Measurements from ENCODE around the gene IGFBP6.
"Not testable (repeated sequence)": the region's sequence is repeated elsewhere in the genome, so short reads cannot be mapped to it uniquely, and the experiment has no call there.

The IGFBP6 gene

DNA sequence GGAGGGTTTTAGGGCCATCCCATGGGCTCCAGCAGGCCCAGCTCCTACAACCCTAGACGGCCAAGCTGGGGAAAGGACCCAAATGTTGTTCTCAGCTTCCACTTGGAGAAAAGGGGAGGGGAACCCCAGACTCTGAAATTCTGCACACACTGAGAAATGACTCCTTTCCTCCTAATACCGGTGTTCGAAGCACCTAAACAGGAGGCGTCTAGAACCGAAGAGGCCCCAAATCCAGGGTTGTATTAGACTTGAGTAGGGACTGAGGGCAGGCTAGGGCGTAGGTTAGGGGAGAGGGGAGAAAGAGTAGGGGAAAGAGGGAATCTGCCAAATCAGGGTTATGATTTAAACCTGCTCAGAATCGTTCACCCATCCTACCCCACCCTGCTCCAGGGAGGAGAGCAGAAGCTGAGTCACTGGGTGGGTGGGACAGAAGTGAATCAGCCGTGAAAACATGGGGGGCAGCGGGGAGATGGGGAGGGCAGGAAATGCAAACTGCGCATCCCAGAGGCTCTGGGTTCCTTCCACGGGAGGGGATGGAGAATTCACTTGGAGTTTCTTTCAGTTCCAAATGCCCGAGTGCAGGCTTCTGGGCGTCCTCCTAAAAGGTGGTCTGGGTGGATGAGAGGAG lies 1.0 kb downstream of the IGFBP6 start:
- DNase-seq: no peak

DNA sequence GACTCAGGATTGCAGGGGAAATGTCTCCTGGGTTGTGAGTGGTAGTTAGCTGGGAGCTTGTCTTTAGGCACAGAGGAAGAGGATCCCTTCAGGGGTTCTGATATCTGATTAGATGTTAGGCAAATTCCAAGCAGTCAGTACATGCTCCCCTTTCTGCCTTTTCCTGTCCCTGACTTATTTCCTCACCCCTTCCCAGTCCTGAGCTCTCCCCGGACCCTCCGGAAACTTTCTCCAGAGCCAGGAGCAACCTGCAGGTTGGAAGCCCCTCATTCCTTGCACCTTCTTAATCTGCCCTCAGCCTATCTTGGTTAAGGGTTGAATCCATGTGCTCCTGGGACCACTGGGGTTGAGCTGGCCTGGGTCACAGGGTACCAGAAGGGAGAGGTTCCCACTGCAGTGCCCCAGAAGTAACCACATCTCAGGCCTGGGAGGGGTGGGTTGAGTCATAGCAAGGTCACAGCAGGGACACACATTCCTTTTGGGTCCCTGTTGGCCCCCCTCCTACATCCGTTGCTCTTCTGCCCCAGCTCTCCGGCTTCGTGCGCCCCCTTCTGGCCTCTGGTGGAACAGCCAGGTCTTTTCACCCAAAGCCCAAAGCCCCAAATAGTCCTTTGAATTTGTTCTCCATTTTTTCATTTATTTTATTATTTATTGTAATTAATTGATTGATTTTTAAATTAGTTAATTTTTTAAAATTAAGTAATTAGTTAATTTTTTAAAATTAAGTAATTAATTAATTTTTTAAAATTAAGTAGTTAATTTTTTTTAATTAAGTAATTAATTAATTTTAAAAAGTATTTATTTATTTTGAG lies 1.8 kb downstream of the IGFBP6 start:
- DNase-seq: peak; percentile 76

DNA sequence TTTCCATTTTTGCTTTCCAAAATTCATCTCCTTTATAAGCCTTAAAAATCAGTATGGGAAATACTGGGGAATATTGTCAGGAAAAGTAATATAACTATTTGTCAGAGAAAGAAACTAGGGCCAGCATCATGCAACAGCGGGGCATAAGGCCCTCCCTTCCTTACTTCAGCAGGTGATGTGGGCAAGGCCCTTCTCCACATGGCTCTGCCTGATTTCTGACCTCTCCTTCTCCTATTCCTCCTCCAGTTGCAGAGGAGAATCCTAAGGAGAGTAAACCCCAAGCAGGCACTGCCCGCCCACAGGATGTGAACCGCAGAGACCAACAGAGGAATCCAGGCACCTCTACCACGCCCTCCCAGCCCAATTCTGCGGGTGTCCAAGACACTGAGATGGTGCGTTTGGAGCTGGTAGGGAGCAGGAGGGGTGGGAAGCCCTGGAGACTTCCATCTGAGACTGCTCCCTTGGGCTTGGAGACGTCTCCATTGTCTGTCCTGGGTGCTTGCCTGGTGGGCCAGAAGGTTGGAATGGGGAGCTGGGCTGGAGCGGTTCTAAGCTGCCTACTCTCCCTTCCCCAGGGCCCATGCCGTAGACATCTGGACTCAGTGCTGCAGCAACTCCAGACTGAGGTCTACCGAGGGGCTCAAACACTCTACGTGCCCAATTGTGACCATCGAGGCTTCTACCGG lies 3.1 kb downstream of the IGFBP6 start:
- no peak for DNase-seq

DNA sequence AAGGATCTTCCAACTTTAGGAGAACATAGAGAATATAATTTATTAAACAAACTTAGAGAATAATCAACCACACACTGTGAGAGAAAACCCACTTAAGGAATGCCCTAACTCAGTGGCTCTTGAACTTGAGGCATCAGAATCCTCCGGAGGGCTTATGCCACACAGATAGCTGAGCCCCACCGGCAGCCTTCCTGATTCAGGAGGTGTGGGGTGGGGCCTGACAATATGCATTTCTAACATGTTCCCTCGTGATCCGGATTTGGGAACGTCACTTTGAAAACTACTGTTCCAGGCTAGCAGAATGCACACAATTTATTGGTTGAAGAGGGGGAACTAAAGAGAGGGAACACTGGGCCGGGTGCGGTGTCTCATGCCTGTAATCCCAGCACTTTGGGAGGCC lies 3.8 kb downstream of the IGFBP6 start:
- DNase-seq: no peak

DNA sequence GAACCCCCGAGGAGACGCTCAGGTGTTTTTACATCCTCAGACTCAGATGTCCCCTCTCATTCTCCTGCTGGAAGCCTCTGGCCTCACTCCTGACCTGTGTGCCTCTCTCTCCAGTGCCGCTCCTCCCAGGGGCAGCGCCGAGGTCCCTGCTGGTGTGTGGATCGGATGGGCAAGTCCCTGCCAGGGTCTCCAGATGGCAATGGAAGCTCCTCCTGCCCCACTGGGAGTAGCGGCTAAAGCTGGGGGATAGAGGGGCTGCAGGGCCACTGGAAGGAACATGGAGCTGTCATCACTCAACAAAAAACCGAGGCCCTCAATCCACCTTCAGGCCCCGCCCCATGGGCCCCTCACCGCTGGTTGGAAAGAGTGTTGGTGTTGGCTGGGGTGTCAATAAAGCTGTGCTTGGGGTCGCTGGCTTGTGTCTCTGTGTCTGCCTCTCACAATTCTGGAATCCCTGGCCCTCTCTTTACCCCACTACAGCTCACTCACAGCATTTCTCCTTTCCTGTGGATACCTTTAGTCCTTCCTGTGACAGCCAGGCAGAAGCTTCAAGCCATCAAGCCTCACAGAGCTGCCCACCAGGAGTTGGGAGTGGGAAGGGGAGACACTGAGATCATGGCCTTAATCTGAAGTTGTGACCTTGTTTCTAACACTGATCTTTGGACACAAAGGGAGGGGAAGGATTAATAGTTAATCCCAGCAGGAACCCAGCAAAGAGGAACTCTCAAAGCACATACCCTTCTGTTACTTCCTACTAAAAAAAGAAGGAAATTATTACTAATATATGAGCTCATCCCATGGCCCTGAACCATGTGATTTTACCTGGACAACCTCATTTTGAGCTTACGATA lies 4.7 kb downstream of the IGFBP6 start:
- DNase-seq: no peak

DNA sequence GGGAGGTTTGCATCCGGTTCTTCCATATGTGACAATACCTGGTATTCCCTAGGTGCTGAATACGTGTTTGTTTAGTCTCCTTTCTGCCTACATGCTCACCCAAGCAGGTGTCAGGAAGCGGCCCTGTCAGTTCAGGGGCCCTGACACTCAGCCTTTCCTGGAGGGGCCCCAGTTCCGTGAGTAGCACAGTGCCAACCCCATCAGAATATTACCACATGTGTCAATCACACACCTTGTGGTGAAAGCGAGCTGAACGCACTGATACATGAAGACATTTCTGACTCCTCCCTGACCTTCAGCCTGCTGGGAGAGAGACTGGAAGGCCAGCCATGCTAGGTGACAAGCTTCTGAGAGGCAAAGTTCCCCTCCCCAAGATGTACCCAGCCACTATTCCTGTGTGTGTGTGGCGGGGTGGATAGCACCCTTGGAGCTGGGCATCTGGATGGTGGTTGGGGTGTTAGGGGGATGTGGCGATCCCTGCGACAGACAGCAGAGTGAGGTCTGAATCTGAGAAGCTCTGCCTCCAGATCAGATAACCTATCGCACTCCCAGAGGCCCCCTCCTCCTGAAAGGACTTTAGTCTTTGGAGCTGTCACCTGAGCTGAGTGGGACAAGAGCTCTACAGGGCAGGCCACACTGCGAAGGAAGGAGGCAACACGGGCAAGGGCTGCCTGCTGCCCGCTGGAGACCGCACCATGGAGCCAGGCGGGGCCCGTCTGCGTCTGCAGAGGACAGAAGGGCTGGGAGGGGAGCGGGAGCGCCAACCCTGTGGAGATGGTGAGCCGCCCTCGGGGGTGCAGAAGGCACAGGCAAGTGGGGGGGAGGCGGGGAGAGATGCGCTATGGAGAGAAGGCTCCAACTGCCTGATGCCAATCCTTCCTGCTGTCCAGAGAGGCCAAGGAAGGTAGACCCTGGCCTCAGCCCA lies 5.7 kb downstream of the IGFBP6 start, which contains the start of gene SOAT2:
Gene SOAT2 (plus strand): TSS at position 604 of the 925 bp plus-strand sequence. CDS start 92 bp downstream, at position 696.
- no peak for DNase-seq

DNA sequence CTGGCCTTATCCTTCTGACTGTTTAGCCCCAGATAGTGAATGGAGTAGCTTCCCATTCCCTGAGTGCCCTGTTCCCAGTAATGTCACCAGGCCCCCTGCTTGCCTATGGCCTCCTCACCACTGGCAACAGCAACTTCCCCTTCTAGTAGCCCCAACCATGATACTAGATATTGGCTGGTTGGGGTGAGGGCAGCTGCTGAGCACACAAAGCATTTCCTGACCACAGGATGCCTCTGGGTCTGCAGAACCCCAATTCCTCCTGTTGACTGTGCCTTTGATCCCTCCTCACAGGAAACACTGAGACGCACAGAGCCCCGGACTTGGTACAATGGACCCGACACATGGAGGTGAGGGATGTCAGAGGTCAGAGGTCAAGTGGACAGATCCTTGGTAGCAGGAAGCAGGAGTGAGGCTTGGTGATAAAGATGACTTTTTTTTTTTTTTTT lies 6.4 kb downstream of the IGFBP6 start:
- DNase-seq: peak; percentile 21

DNA sequence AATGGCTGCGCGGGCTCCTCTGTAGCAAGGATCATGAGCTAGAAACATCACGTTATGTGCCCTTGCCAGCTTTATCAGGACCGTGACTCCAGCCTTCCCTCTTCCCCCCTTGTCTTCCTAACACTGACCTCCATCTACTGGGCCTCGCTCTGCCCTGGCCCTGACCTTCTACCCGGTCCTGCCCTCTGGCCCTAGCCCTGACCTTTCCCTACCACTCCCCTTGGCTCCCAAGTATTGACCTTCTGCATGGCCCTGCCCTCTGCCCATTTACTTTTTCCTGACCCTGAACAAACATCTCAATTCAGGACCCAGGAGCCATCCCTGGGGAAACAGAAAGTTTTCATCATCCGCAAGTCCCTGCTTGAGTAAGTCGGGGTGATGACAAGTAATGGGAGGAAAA lies 7.8 kb downstream of the IGFBP6 start:
- no peak for DNase-seq

DNA sequence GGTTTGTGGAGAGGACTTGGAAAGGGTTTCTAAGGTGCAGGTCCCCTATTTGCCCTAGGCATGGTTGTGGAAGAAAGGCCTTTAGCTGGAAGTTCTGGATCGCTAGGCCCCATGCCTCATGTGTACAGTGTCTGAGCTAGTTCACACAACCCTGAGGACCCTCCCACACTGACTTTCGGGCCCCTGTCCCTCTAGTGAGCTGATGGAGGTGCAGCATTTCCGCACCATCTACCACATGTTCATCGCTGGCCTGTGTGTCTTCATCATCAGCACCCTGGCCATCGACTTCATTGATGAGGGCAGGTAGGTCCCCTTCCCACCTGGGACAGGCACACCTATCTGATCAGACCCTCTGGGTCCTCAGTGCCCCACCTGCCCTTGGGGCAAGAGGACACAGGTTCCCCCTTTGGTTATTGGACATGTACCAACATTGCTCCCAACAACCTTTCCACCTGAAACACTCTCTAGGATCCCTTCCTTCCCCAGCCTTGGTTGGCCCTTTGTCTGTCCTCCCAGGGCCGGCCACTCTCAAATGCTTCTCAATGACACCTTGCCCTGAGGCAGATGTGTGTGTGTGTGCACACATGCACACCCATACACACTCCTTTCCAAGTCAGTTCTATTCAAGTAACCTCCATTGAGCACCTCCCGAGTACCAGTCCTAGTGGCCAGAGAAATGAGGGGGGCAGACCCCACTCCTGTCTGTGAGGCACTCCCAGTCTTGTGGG lies 8.4 kb downstream of the IGFBP6 start:
- no peak for DNase-seq

DNA sequence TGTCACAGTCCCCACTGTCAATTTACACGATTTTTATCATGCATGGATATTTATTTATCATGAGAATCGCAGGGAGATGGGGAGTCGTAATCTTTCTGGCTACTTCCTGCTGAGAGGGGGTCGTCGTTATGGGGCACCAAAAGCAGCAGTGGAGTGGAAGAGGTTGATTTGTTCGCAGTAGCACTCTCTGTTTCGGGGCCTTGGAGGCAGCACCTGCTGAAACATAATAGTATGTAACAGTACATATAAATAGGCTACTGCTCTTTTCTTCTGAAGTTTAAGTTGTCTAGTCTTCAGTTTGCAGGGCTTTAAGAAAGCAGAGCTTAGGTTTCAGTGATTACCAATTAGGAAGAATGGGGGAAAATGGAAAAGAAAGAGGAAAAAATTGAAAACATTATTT lies 9.7 kb downstream of the IGFBP6 start:
- DNase-seq: no peak

DNA sequence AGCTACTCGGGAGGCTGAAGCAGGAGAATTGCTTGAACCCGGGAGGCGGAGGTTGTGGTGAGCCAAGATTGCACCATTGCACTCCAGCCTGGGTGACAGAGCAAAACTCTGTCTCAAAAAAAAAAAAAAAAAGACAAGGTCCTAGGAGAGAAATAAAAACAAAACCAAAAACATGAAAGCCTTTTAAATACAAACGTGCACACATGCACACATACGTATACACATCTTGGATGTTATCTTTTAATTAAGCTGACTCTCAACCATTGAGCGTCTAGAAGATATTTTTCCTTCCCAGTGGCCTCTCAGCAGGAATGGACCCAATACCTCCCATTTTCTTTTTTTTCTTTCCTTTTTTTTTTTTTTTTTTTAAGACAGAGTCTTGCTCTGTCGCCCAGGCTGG lies 15.0 kb downstream of the IGFBP6 start:
- DNase-seq: not testable (repeated sequence)

DNA sequence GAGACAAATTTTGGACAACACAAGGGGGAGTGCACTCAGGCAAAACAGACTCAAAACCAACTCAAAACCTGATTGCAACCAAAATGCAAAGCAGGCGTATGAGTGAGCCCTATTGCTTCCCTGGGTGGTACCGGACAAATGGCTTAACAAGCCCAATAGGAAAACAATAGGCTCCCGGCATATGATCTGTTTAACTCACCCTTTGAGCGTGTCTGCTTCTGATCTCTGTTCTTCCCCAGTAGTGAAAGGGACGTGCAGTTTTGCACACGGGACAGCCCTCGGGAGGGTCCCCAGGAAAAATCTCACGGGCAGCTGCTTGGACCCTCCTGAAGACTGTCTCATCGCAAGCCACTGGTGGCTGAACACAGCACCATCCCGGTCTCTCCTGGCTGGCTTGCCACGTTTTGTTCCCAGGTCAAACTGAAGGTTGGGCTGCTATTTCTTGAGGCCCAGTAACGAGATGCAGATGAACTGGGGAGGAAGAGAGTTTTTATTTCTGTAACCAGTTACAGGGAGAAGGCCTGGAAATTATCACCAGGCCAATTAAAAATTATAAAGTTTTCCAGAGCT lies 15.8 kb downstream of the IGFBP6 start:
- no peak for DNase-seq

DNA sequence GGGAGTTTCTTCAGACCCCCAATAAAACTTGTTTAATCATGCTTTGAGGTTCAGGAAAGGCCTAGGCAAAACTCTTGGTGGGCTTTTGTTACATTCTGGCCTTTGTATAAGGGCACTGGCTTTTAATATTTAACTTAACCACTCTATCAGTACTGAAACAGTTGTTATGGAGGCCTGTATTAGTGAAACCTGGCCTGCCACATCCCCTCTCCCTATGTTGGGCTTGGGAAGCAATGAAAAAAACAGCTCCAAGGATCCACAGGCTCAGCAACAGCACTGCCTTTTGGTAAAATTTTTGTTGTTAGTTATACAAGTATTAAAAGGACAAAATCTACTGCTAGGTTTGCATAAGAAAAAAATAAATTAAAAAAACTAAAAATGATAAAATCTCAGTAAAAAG lies 16.5 kb downstream of the IGFBP6 start:
- DNase-seq: no peak

DNA sequence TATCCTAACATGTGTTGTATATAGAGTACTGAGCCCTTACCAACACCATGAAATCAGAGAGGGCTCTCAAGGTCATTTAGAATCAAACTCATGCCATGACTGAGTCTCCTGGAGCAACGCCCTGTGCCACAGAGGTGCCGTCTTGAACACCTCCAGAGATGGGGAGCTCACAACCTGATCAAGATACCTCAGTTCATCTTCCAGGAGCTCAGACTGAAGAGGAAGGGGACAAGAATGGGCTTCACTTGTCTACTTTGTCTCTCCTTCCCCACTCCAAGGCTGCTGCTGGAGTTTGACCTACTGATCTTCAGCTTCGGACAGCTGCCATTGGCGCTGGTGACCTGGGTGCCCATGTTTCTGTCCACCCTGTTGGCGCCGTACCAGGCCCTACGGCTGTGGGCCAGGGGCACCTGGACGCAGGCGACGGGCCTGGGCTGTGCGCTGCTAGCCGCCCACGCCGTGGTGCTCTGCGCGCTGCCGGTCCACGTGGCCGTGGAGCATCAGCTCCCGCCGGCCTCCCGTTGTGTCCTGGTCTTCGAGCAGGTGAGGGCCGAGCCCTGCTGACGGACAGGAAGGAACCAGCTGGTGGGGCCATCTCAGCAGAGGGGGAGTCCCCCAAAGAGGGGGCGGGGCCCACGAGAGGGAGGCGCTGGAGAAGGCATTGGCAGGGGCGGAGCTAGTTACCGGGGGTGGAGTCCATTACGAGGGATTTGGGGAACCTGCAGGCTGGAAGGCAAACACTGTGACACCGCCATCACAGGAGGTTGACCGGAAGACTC lies 17.8 kb downstream of the IGFBP6 start:
- DNase-seq: peak; percentile 13

DNA sequence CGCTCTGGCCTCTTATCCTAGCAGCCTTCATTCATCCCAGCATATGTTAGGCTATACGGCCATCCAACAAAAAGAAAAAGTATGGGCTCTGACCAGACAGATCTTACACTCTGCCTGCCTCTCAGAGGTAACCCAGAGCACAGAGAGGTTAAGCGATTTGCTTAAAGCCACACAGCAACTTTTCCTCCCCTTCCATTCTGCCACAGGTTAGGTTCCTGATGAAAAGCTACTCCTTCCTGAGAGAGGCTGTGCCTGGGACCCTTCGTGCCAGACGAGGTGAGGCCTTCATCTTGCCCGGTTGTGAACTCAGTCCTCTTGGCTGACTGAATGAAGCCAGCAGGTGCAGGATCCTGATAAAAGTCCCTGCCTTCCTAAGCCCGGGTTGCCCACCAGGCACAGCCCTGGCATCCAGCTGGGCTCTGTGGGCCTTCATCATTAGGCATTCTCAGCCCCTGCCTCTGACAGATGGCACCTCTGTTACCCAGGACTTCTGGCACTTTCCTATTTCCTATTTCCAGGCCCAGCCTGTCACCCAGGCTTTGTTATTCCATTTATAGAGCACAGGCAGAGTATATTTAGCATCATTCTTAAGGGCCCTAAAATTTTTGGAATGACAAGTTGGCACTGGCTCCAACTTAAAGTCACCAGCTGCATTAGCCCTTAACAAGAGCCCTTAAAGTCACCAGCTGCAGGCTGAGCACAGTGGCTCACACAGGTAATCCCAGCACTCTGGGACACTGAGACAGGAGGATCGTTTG lies 18.6 kb downstream of the IGFBP6 start:
- DNase-seq: no peak

DNA sequence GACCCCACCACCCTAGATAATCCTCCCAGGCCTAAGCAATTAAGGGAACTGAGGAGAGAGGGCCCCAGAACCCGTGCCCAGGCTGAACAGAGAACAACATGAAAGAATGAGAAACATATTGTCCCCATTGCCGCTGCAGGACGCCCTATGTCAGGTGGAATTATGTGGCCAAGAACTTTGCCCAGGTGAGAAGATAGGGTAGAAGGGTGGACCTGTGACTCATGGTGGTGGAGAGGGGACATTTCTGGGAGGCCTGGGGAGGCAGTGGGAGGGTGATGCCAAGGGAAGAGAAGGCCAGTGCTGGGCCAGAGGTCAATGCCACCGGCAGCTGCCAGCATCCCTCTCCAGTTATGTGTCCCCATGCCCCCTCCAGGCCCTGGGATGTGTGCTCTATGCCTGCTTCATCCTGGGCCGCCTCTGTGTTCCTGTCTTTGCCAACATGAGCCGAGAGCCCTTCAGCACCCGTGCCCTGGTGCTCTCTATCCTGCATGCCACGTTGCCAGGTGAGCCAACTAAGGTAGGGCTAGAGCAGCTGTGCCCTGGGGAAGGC lies 21.4 kb downstream of the IGFBP6 start:
- DNase-seq: no peak

DNA sequence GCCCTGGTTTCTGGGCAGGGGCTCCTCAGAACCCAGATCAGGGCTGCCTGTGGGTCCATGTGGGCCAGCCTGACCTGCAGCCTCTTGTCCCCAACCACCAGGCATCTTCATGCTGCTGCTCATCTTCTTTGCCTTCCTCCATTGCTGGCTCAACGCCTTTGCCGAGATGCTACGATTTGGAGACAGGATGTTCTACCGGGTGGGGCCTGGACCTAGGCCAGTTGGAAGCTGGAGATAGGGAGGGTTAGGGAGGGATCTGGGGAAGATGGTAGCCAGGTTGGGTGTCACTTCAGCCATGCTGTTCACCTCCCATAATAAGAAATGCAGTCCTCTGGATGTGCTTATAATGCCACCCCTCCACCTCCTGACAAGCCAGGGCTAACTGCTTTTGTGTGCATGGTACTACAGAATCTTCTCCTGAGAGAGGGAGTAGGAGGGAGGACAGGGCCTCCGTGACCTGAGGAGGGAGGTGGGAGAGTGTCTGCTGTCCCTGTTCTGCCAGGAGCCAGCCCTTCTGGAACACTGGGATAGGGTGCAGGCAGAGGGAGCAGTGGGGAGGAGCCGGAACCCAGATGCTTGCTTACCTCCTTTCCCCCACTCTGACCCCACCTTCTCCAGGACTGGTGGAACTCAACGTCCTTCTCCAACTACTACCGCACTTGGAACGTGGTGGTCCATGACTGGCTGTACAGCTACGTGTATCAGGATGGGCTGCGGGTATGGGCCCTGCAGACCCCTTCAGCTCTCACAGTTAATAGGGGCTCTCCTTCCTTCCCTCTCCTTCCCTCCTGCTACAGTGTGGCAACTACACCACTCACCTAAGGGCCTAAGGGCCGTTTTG lies 23.4 kb downstream of the IGFBP6 start:
- DNase-seq: peak; percentile 20

Measured in hematopoietic multipotent progenitor cell treated with erythropoietin and hydrocortisone succinate and interleukin-3 and kit ligand, for 8 days (in vitro differentiated cells).